Kidney (tissue), 14 donors: ENCODE measurements around the gene ESYT2. TPM values are rescaled to one million over a fixed set of nuclear protein-coding genes. Genes with fewer than 3 reads are reported as not detected.

Experiments
- DNase-seq, 5 donors: peaks; one replicate each; pipeline ENCODE4 v3.0.0-alpha.2; 2013 to 2020
- FAIRE-seq: peaks from 2 replicates; lab custom pipeline; 2012; peaks lifted over from hg19 to GRCh38; lab: Jason Lieb, UNC
- H3K27ac ChIP-seq, 2 donors: one replicate each; pipeline ENCODE4 v1.7.0; 2013; ENCODE audit warnings: low read depth in 2 of 2, low read length in 2 of 2, inconsistent platforms in 1 of 2
- H3K27me3 ChIP-seq: one replicate; pipeline ENCODE4 v1.7.1; 2013; ENCODE audit warnings: low read length, inconsistent platforms; ENCODE audit not compliant: control insufficient read depth, insufficient read depth
- H3K36me3 ChIP-seq, 3 donors: one replicate each; pipeline versions ENCODE4 v1.7.0 to v1.7.1; 2013; ENCODE audit warnings: low read length in 3 of 3, control low read depth in 1 of 3, inconsistent platforms in 1 of 3; ENCODE audit not compliant: insufficient read depth in 3 of 3, control insufficient read depth in 2 of 3
- H3K4me1 ChIP-seq, 3 donors: one replicate each; pipeline versions ENCODE4 v1.7.0 to v1.7.1; 2013; ENCODE audit warnings: low read length in 3 of 3, inconsistent platforms in 1 of 3, low read depth in 1 of 3; ENCODE audit not compliant: control insufficient read depth in 2 of 3, insufficient read depth in 2 of 3
- H3K4me3 ChIP-seq, 3 donors: one replicate each; pipeline versions ENCODE4 v1.7.0 to v1.8.1; 2013; ENCODE audit warnings: low read length in 3 of 3, control low read depth in 1 of 3, inconsistent platforms in 1 of 3
- H3K9ac ChIP-seq, 3 donors: one replicate each; pipeline versions ENCODE4 v1.7.0 to v1.7.1; 2013; ENCODE audit warnings: low read length in 3 of 3, control low read depth in 1 of 3, inconsistent platforms in 1 of 3
- H3K9me3 ChIP-seq, 3 donors: one replicate each; pipeline versions ENCODE4 v1.7.0 to v1.7.1; 2013; ENCODE audit warnings: low read length in 3 of 3, control low read depth in 1 of 3, inconsistent platforms in 1 of 3; ENCODE audit not compliant: control insufficient read depth in 2 of 3, insufficient read depth in 1 of 3
- intact Hi-C: fragments of 100-400 bp; cut with DNase I; formaldehyde crosslinking; loops from one replicate; pipeline ENCODE4 v1.11.1; 2022
- polyA plus RNA-seq: library from polyadenylated mRNA; stranded (reverse); fragments of 350-450 nt; fragmentation: Illumina TruSeq; extraction: RNeasy Lipid Tissue Mini Kit (QIAGEN cat#74804); gene quantifications from one replicate; pipeline ENCODE4 v1.2.3, GENCODE V29; 2014; ENCODE audit warnings: low read depth, low replicate concordance; ENCODE audit not compliant: insufficient read depth
- total RNA-seq: library from RNA; stranded (reverse); fragmentation: NEBNext Ultra II Directional; extraction: Animal tissue kit (Norgen Biotek cat#: 25700); gene quantifications from one replicate; pipeline ENCODE4 v1.2.1, GENCODE V29; 2021
- TF ChIP-seq, protein P1 (sequence below): IDR thresholded peaks from 3 replicates; pipeline ENCODE4 v1.5.1; 2012; ENCODE audit warnings: mild to moderate bottlenecking, moderate library complexity, borderline replicate concordance; ENCODE audit not compliant: insufficient read depth; ENCODE audit errors: extremely low read depth
- donor health status: control.
- donor health status: control.
- donor health status: control.
- donor health status: control.
- donor health status: control.
- donor health status: DM: yes; HTN: yes; CAD: no.
- donor health status: Normal renal cell carcinoma (clear cell type).

Gene ESYT2
- total and polyA plus RNA-seq, 2 donors from 2014 or later: 19.4 to 95.8 TPM

DNA sequence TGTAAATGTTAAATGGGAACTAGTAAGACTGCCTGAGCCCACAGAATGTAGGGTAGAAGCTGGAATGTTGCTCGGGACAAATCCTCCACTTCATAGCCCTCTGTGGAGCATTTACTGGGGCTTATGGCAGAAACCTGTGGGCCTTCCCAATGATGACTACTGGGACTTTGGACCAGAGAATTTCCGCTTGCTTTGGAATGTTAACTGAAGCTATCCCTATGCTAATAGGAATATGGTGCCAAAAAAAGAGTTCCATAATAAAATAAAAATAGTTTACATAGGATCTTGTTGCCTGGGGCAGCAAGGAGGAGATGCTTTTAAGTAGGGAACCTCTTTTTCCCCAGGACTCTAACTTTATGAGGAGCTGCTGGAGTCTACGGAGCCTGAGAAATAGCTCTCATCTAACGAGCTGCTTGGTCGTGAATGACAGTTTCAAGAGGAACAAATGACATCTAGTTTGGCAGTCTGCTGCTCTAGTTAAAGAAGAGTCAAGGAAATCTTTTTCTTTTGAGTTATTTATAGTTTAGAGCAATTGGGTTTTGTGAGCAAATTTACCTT is 21.3 kb upstream of the ESYT2 start:
- DNase-seq (no peak), FAIRE-seq (no peak)
- no peak overlapping the region for H3K9ac ChIP-seq
- H3K36me3 ChIP-seq: no peaks in the 10 kb centered on the region
- H3K9me3 ChIP-seq: no peaks in the 10 kb centered on the region
- TF ChIP-seq, protein P1, sequence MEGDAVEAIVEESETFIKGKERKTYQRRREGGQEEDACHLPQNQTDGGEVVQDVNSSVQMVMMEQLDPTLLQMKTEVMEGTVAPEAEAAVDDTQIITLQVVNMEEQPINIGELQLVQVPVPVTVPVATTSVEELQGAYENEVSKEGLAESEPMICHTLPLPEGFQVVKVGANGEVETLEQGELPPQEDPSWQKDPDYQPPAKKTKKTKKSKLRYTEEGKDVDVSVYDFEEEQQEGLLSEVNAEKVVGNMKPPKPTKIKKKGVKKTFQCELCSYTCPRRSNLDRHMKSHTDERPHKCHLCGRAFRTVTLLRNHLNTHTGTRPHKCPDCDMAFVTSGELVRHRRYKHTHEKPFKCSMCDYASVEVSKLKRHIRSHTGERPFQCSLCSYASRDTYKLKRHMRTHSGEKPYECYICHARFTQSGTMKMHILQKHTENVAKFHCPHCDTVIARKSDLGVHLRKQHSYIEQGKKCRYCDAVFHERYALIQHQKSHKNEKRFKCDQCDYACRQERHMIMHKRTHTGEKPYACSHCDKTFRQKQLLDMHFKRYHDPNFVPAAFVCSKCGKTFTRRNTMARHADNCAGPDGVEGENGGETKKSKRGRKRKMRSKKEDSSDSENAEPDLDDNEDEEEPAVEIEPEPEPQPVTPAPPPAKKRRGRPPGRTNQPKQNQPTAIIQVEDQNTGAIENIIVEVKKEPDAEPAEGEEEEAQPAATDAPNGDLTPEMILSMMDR: no peak
- H3K27me3 ChIP-seq: no peaks in the 10 kb centered on the region
- H3K4me1 ChIP-seq: peaks cover 0 to 4% (median 0%) of the 10 kb centered on the region in 3 donors
- H3K27ac ChIP-seq: peak overlapping the region in 1 of 2 donors; percentile 20
- intact Hi-C loops: no loop called here
- no peak overlapping the region for H3K4me3 ChIP-seq

DNA sequence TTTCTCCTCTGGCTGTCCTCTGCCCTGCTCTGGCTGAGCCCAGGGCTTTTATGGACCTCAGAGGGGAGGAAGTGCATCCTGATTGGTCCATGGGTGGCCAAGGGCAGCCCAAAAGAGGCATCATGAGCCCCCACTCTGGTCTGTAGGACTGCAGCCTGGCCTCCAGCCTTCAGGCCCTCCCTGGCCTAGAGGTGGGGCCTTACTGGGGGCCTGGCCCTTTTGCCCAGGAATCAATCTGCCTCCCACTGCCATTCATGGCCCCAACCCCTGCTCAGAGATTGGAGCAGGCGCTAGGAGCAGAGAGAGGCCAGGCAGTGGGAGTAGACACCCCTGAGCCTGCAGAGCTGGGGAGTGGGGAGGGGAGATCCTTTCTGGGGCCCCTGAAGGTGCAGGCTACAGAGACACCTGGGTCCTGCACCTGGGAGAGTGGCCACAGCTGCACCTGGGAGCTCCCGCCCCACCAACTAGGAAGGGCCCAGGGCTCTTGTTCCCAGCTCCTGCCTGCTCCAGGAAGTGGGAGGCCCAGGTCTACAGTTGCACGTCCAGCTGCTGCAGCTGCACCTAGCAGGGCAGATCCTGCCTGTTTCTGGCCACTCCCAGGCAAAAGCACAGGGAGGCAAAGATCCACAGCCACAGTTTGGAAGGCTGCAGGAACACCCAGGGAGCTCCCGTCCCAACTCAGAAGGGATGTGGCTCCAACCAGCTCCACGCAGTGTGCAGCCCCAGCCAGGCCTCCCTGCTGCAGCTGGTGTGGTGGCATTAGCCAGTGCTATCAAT is 20.6 kb upstream of the ESYT2 start:
- Histone ChIP-seq H3K27me3 (no peaks in the 10 kb centered on the region), H3K27ac (peak overlapping the region in 1 of 2 donors; percentile 43), H3K4me1 (no peaks in the 10 kb centered on the region), H3K36me3 (no peaks in the 10 kb centered on the region), H3K9ac (no peak overlapping the region), H3K9me3 (no peaks in the 10 kb centered on the region), H3K4me3 (no peak overlapping the region)
- no peak for FAIRE-seq
- intact Hi-C loops: no loop called here
- DNase-seq: peak in 4 of 5 donors; percentile 25 to 63 (median 34)
- TF ChIP-seq, protein P1: no peak

DNA sequence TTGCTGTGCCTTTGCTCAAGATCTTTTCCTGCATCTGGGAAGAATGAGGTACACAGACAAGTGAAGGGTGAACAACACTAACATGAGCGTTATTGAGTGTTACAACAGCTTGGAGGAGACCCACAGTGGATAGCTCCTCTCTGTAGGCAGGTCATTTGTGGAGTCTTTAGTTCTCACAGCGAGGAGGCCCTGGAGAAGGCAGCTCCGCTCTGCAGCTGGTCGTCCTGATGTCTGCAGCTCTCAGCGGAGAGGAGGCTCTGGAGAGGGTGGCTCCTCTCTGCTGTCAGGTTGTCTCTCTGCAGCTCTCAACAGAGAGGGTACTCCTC is 20.1 kb upstream of the ESYT2 start:
- DNase-seq (peak in 1 of 5 donors; percentile 16), FAIRE-seq (no peak)
- Histone ChIP-seq H3K9ac (no peak overlapping the region), H3K27ac (no peak overlapping the region), H3K9me3 (no peaks in the 10 kb centered on the region), H3K36me3 (no peaks in the 10 kb centered on the region), H3K27me3 (no peaks in the 10 kb centered on the region), H3K4me1 (no peaks in the 10 kb centered on the region), H3K4me3 (no peak overlapping the region)
- TF ChIP-seq, protein P1: no peak
- intact Hi-C loops: no loop called here
